G401.6 (cell line): ENCODE data around the gene IL4.
"Not testable (repeated sequence)": the region's sequence is repeated elsewhere in the genome, so short reads cannot be mapped to it uniquely, and the experiment has no call there.

Experiments
- FAIRE-seq: peaks from 2 replicates; lab custom pipeline; 2012; peaks lifted over from hg19 to GRCh38; lab: Jason Lieb, UNC

Gene IL4

GRCh38 chr5:132673939-132674630, at the start of gene IL4:
Gene IL4 (plus strand): TSS chr5:132673989. CDS start chr5:132674051, 62 bp downstream.
- no peak for FAIRE-seq

- FAIRE-seq, result no peak
Observed at GRCh38 chr5:132627470-132627869, 46.3 kb upstream of the IL4 start.

- FAIRE-seq, result no peak
Observed at GRCh38 chr5:132628814-132629213, 45.0 kb upstream of the IL4 start.

GRCh38 chr5:132629230-132629944, 44.4 kb upstream of the IL4 start:
- no peak for FAIRE-seq

GRCh38 chr5:132633587-132633986, 40.2 kb upstream of the IL4 start:
- FAIRE-seq, result not testable (repeated sequence)

- FAIRE-seq, result no peak
Observed at GRCh38 chr5:132635873-132636272, 37.9 kb upstream of the IL4 start.

- FAIRE-seq, result no peak
Observed at GRCh38 chr5:132637241-132637640, 36.5 kb upstream of the IL4 start.

- FAIRE-seq, result no peak
Observed at GRCh38 chr5:132639706-132640130, 34.1 kb upstream of the IL4 start.

GRCh38 chr5:132640613-132641012, 33.2 kb upstream of the IL4 start:
- no peak for FAIRE-seq

GRCh38 chr5:132641241-132641723, 32.5 kb upstream of the IL4 start:
- FAIRE-seq, result no peak

GRCh38 chr5:132641841-132642240, 31.9 kb upstream of the IL4 start:
- no peak for FAIRE-seq

- FAIRE-seq, result no peak
Observed at GRCh38 chr5:132644177-132644576, 29.6 kb upstream of the IL4 start.

- no peak for FAIRE-seq
Observed at GRCh38 chr5:132646583-132647266, 27.1 kb upstream of the IL4 start.

GRCh38 chr5:132647473-132647872, 26.3 kb upstream of the IL4 start:
- FAIRE-seq, result no peak

- FAIRE-seq, result no peak
Observed at GRCh38 chr5:132648355-132648754, 25.4 kb upstream of the IL4 start.

GRCh38 chr5:132651838-132652469, 21.8 kb upstream of the IL4 start:
- no peak for FAIRE-seq

- no peak for FAIRE-seq
Observed at GRCh38 chr5:132653716-132654115, 20.1 kb upstream of the IL4 start.

- no peak for FAIRE-seq
Observed at GRCh38 chr5:132655821-132656773, 17.7 kb upstream of the IL4 start.

- FAIRE-seq, result no peak
Observed at GRCh38 chr5:132656774-132657355, 16.9 kb upstream of the IL4 start.

- no peak for FAIRE-seq
Observed at GRCh38 chr5:132657676-132658380, 16.0 kb upstream of the IL4 start, which contains the start of gene IL13. Gene IL13 (plus strand): TSS chr5:132658173. CDS start chr5:132658187, 14 bp downstream.
